HG03159 (cell line): Measurements from ENCODE around the gene MGAT5B.
"Not testable (repeated sequence)": the region's sequence is repeated elsewhere in the genome, so short reads cannot be mapped to it uniquely, and the experiment has no call there.

Experiments used
- ATAC-seq: cut with Tn5 transposase; IDR thresholded peaks from one replicate; pipeline ENCODE4 v1.9.1; 2021; ENCODE audit warnings: mild to moderate bottlenecking, moderate library complexity; ENCODE audit not compliant: unreplicated experiment

The MGAT5B gene

DNA sequence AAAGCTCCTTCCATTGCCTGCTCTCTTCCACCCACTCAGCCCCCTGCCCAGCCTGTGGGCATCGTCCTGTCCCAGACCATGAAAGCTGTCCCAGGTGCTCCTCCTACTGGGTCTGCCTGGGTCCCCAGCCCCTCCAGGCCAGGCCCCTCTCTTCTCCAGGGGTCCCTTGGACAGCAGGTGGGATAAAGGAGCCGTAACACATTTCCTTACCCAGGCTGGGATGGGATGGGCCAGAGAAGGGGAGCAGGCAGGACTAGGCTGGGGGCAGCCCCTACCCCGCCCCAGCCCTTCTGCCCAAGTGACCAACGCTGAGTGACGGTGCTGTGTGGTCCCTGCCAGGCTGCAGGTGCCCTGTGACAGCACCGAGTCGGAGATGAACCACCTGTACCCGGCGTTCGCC lies 80.1 kb downstream of the MGAT5B start:
- no peak for ATAC-seq

- ATAC-seq, result no peak
Observed at GRCh38 chr17:76948726-76949342, 80.6 kb downstream of the MGAT5B start.

GRCh38 chr17:76949913-76950695 lies 81.9 kb downstream of the MGAT5B start:
- ATAC-seq, result no peak

GRCh38 chr17:76951375-76951905 lies 83.2 kb downstream of the MGAT5B start:
- no peak for ATAC-seq

DNA sequence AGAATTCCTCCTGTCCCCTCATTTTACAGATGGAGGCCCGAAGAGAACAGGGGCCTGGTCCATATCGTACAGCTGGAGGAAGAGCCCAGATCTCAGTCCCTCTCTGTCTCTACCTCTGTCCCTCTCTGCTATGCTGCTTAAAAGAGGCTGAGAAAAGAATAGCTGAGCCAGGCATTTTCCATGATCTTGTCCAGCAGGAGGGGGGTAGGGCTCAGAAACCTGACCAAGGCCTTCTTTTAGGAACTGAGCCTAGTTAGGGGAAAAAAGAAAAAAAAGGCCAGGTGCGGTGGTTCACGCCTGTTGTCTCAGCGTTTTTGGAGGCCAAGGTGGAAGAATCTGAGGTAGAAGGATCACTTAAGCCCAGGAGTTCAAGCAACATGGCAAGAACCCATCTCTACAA lies 84.2 kb downstream of the MGAT5B start:
- ATAC-seq, result no peak

DNA sequence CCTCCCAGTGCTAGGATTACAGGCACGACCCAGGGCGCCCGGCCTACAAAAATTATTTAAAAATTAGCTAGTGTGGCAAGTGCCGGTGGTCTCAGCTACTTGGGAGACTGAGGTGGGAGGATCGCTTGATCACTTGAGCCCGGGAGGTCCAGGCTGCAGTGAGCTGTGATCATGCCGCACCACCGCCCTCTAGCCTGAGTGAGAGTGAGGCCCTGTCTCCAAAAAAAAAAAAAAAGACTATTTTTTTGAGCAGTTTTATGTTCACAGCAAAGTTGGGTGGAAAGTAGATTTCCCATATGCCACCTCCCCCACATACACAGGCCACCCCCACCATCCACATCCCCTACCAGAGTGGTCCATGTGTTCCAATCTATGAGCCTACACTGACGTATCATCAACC lies 84.9 kb downstream of the MGAT5B start:
- ATAC-seq, result no peak

DNA sequence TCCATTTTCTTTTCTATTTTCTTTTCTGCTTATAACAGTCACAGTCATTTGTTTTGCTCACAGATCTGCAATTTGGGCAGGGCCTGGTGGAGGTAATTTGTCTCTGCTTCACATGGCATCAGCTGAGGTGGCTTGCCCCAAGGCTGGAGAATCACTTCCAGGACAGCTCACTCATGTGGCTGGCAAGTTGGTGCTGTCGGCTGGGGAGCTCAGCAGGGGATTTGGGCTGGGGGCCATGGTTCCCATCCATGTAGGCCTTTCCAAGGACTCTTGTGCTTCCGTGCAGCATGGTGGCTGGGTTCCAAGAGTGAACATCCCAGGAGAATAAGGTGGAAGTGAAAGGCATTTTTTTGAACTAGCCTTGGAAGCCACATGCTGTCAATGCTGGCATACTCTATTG lies 85.7 kb downstream of the MGAT5B start:
- ATAC-seq, result no peak

- no peak for ATAC-seq
Observed at GRCh38 chr17:76955191-76955590, 87.0 kb downstream of the MGAT5B start.

DNA sequence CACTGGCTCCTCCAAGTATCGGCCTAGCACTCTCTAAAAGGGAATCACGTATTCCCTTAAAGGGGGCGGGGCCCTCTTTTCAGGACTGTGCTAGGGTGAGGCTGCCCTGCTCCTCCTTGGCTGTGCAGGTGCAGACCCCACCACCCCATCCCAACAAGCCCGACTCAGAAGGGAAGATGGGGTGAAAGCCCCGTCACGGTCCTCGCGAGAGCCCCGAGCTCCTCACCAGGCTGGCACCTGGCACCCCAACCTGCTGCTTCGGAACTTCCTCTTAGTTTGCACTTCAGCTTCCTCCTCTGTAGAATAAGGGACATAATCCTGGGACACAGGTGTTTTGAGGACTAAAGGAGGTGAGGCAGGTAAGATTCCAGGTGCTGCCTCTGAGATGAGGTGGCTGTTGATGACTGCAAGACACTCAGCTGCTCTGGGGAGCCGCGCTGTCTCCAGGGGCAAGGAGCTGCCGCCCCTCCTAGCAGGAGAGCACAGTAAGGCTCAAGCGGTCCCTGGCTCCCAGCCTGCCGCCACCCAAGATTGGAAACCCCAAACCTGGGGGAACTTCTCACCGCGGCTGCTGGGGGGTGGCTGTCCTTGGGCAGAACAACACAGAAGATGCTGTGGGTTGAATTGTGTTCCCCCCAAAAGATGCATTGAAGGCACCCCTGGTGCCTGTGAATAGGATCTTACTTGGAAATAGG lies 88.8 kb downstream of the MGAT5B start:
- ATAC-seq, result no peak

GRCh38 chr17:76957678-76958464 lies 89.7 kb downstream of the MGAT5B start:
- ATAC-seq, result no peak

GRCh38 chr17:76958974-76959373 lies 90.8 kb downstream of the MGAT5B start:
- no peak for ATAC-seq

GRCh38 chr17:76961869-76962268 lies 93.7 kb downstream of the MGAT5B start:
- no peak for ATAC-seq

- no peak for ATAC-seq
Observed at GRCh38 chr17:76962858-76963257, 94.7 kb downstream of the MGAT5B start.

GRCh38 chr17:76966016-76966415 lies 97.8 kb downstream of the MGAT5B start:
- ATAC-seq, result no peak

GRCh38 chr17:76966486-76967181 lies 98.4 kb downstream of the MGAT5B start:
- ATAC-seq, result no peak

DNA sequence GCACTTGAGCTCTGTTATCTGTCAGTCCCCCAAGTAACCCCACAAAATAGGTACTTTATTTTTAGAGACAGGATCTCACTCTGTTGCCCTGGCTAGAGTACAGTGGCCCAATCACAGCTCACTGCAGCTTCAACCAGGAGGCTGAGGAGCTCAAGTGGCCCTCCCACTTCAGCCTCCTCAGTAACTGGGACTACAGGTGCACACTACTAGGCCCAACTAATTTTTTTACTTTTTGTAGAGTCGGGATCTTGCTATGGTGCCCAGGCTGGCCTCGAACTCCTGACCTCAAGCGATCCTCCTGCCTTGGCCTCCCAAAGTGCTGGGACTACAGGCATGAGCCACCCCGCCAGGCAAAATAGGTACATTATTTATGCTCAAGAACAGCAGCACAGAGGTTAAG lies 99.6 kb downstream of the MGAT5B start:
- no peak for ATAC-seq

- ATAC-seq, result no peak
Observed at GRCh38 chr17:76968707-76969597, 100.7 kb downstream of the MGAT5B start.

GRCh38 chr17:76969598-76970172 lies 101.5 kb downstream of the MGAT5B start:
- ATAC-seq, result no peak

GRCh38 chr17:76970228-76970627 lies 102.0 kb downstream of the MGAT5B start:
- ATAC-seq, result not testable (repeated sequence)
